ENCODE results near the gene CYP4F22.
A peak's percentile ranks its signal among the peaks of the same experiment; 100 is the strongest.

Gene CYP4F22

GRCh38 chr19:15538774-15539173 lies 30.4 kb downstream of the CYP4F22 start:
- no peak for FAIRE-seq

GRCh38 chr19:15539638-15540037 lies 31.3 kb downstream of the CYP4F22 start:
- no peak for FAIRE-seq

GRCh38 chr19:15540435-15540834 lies 32.1 kb downstream of the CYP4F22 start:
- no peak for FAIRE-seq

GRCh38 chr19:15544283-15544682 lies 36.0 kb downstream of the CYP4F22 start:
- no peak for FAIRE-seq

- FAIRE-seq: no peak
Observed at GRCh38 chr19:15544970-15545369, 36.6 kb downstream of the CYP4F22 start.

- FAIRE-seq: no peak
Observed at GRCh38 chr19:15548648-15549047, 40.3 kb downstream of the CYP4F22 start.

GRCh38 chr19:15549581-15549980 lies 41.3 kb downstream of the CYP4F22 start:
- FAIRE-seq: no peak

- FAIRE-seq: no peak
Observed at GRCh38 chr19:15550273-15550672, 41.9 kb downstream of the CYP4F22 start.

- FAIRE-seq: no peak
Observed at GRCh38 chr19:15550929-15551292, 42.6 kb downstream of the CYP4F22 start.

GRCh38 chr19:15551293-15552004 lies 43.1 kb downstream of the CYP4F22 start:
- no peak for FAIRE-seq

- no peak for FAIRE-seq
Observed at GRCh38 chr19:15555021-15555420, 46.7 kb downstream of the CYP4F22 start.

- peak; percentile 89 for FAIRE-seq
Observed at GRCh38 chr19:15555759-15556633, 47.7 kb downstream of the CYP4F22 start.

- no peak for FAIRE-seq
Observed at GRCh38 chr19:15556634-15557181, 48.4 kb downstream of the CYP4F22 start.

GRCh38 chr19:15557223-15557622 lies 48.9 kb downstream of the CYP4F22 start:
- FAIRE-seq: no peak

- FAIRE-seq: no peak
Observed at GRCh38 chr19:15562145-15562544, 53.8 kb downstream of the CYP4F22 start.

- peak; percentile 69 for FAIRE-seq
Observed at GRCh38 chr19:15562861-15563260, 54.5 kb downstream of the CYP4F22 start.

GRCh38 chr19:15563325-15563794 lies 55.0 kb downstream of the CYP4F22 start:
- FAIRE-seq: no peak

GRCh38 chr19:15563931-15564330 lies 55.6 kb downstream of the CYP4F22 start:
- no peak for FAIRE-seq

GRCh38 chr19:15564534-15565168 lies 56.3 kb downstream of the CYP4F22 start:
- FAIRE-seq: no peak

- FAIRE-seq: no peak
Observed at GRCh38 chr19:15570420-15570819, 62.1 kb downstream of the CYP4F22 start.

GRCh38 chr19:15575406-15575805 lies 67.1 kb downstream of the CYP4F22 start:
- FAIRE-seq: no peak

GRCh38 chr19:15576526-15577156 lies 68.3 kb downstream of the CYP4F22 start:
- FAIRE-seq: no peak
